ENCODE data around the gene LRRC32. TPM values are rescaled to one million over a fixed set of nuclear protein-coding genes. Genes with fewer than 3 reads are reported as not detected.

The LRRC32 gene
- total and polyA plus RNA-seq, 9 of the 15 experiments (the other 6 are each of a cell fraction or from before 2014, with no cell fraction given): 0.10 to 0.50 (median 0.19) TPM; not detected in 5

- TF ChIP-seq FOXA3 (CRISPR knock-in tag; conservative IDR thresholded peaks at IDR 0.05 in 1 of 2, IDR thresholded peaks at IDR 0.05 in 1 of 2) (no peak), HMG20A (CRISPR knock-in tag; conservative IDR thresholded peaks at IDR 0.05) (no peak)
Observed at GRCh38 chr11:76667856-76668255, 2.7 kb downstream of the LRRC32 start (continued).

GRCh38 chr11:76667271-76667818 lies 3.2 kb downstream of the LRRC32 start:
- intact Hi-C loops (cut with micrococcal nuclease) (no loop called here), in situ Hi-C loops (cut with MboI) (no loop called here)
- BruUV-seq (replicated peaks): no TSS peak
- Histone ChIP-seq H3K9me1 (ENCODE audit: control insufficient read depth, insufficient read depth, low read length) (no peaks in the 10 kb centered on the region), H3K4me2 (ENCODE audit: insufficient read depth, low read length) (no peak overlapping the region), H3K27me3 (ENCODE audit: control insufficient read depth in 2 of 2, insufficient read depth in 2 of 2, low read length in 2 of 2) (peaks cover 12 to 18% of the 10 kb centered on the region in 2 experiments), H3K27ac (ENCODE audit: extremely low read depth, low read depth, low read length) (no peak overlapping the region), H3K4me3 (no peak overlapping the region), H3K36me3 (ENCODE audit: control insufficient read depth, insufficient read depth, low read length) (no peaks in the 10 kb centered on the region), H4K20me1 (replicated peaks; ENCODE audit: control insufficient read depth, insufficient read depth, low read length) (0 out of 2 replicates have a peak, but pooled peaks cover 17% of the 10 kb centered on the region), H3K79me2 (ENCODE audit: control insufficient read depth, insufficient read depth, low read length) (no peaks in the 10 kb centered on the region), H3K9ac (ENCODE audit: insufficient read depth in 1 of 2, low read depth in 2 of 2, low read length in 2 of 2) (no peak overlapping the region), H3K9me3 (replicated peaks; ENCODE audit: control insufficient read depth, insufficient read depth, low read depth, low read length) (no peaks in the 10 kb centered on the region), H2AFZ (ENCODE audit: low read depth, low read length) (no peak overlapping the region), H3K4me1 (replicated peaks in 1 of 2; ENCODE audit: control insufficient read depth in 2 of 2, insufficient read depth in 2 of 2, low read length in 2 of 2) (peaks cover 18 to 34% of the 10 kb centered on the region in 2 experiments; a peak in 4 of 5 replicates)
- POLR2A ChIA-PET: interaction anchor here (0.9 kb wide), 1 partner anchor 12 kb away, joined by 4 read pairs; no protein-coding TSS in a partner anchor
- CTCF ChIA-PET (ENCODE audit: low intra/inter-chr PET ratio): no interaction called here
- no peak for TF ChIP-seq SMC3 (conservative IDR thresholded peaks at IDR 0.05; ENCODE audit: insufficient read depth, low read depth, low read length)
- TF ChIP-seq ZNF740 (CRISPR knock-in tag; IDR thresholded peaks at IDR 0.05): no peak
- TF ChIP-seq ZNF740 (tag; IDR thresholded peaks at IDR 0.05): no peak
- no peak for TF ChIP-seq XRCC5 (IDR thresholded peaks at IDR 0.05; ENCODE audit: low read depth, low read length)
- no peak for DNase-seq (ENCODE audit: extremely low read depth in 1 of 4, low spot score in 3 of 4)
- FAIRE-seq: no peak
- no peak for ATAC-seq
- 31% methylated on average over 13 of the region's 15 CpGs for WGBS (ENCODE audit: insufficient coverage, low coverage, missing lambda C conversion rate)
